ENCODE measurements around the gene SAMD9L. TPM values are rescaled to one million over a fixed set of nuclear protein-coding genes. Genes with fewer than 3 reads are reported as not detected.
A peak's percentile ranks its signal among the peaks of the same experiment; 100 is the strongest.

SAMD9L gene
- total and polyA plus RNA-seq, 4 donors, result 2.2 to 5.2 (median 3.8) TPM

DNA sequence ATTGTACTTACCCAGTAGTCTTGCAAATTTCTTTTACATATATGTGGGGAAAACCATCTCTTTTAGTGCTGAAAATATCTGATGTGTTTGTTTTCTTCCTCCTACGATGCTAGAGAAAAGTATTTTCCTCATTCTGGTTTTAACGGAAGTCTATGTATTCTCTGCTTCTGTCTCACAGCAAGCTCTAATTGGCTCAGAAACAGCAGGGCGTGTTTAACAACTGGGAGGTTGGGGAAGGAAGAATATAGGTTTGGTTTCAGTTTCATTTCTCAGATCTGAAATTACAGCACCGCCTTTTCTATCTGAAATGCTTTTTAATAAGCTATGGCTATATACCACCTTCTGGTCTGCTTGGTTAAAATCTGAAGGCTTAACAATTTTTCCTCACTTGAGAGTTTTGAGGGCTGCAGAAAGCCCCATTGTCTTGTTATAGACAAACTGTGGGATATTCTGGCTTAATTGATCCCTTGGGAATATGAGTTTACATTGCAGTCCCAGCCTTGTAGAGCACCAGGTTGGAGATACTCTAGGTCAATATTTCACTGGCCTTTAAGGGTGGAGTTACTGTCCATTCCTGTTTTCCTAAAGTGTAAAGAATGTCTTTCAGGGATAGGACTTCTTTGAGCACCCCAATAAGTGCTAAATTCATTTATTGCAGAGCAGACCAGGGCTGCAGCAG is 30.2 kb downstream of the SAMD9L start, which contains the start of gene SAMD9:
SAMD9 (minus strand) TSS at position 128 of the 679 bp plus-strand sequence. CDS start 11,882 bp downstream, outside the sequence.
- no peak for DNase-seq (ENCODE audit: low spot score)
- H3K4me3 ChIP-seq (ENCODE audit: low read depth in 1 of 3, low read length in 3 of 3), result peak within 1 kb of the TSS; percentile 60 to 62 (median 62)
- 5% methylated on average over 4 of the region's 4 CpGs for WGBS

More for the DNA sequence above, 30.2 kb downstream of the SAMD9L start, which contains the start of gene SAMD9:
- Histone ChIP-seq H3K9me3 (ENCODE audit: control insufficient read depth in 4 of 4, low read length in 3 of 4) (no peaks in the 10 kb centered on the region), H3K27me3 (ENCODE audit: control insufficient read depth in 4 of 4, insufficient read depth in 4 of 4, low read length in 3 of 4) (no peaks in the 10 kb centered on the region), H3K4me1 (ENCODE audit: control insufficient read depth in 4 of 4, insufficient read depth in 4 of 4, low read length in 3 of 4) (peaks cover 0 to 6% (median 3%) of the 10 kb centered on the region in 4 donors), H3K9ac (ENCODE audit: low read depth in 1 of 2, low read length in 2 of 2) (peak within 1 kb of the TSS; percentile 72 to 82), H3K36me3 (ENCODE audit: control insufficient read depth in 4 of 4, insufficient read depth in 3 of 4, low read depth in 1 of 4, low read length in 3 of 4) (no peaks in the 10 kb centered on the region), H3K27ac (ENCODE audit: low read depth in 1 of 2, low read length in 2 of 2) (peak within 1 kb of the TSS; percentile 70 to 85)
- TF ChIP-seq GABPA (IDR thresholded peaks at IDR 0.05 in 1 of 2, conservative IDR thresholded peaks at IDR 0.05 in 1 of 2), result peak in 1 of 2 donors; percentile 61
- no peak for TF ChIP-seq JUND (IDR thresholded peaks at IDR 0.05)
- peak; percentile 57 for TF ChIP-seq YY1 (IDR thresholded peaks at IDR 0.05)
- TF ChIP-seq TAF1 (conservative IDR thresholded peaks at IDR 0.05), result no peak
- TF ChIP-seq RAD21 (IDR thresholded peaks at IDR 0.05), result no peak
- TF ChIP-seq, protein P1, sequence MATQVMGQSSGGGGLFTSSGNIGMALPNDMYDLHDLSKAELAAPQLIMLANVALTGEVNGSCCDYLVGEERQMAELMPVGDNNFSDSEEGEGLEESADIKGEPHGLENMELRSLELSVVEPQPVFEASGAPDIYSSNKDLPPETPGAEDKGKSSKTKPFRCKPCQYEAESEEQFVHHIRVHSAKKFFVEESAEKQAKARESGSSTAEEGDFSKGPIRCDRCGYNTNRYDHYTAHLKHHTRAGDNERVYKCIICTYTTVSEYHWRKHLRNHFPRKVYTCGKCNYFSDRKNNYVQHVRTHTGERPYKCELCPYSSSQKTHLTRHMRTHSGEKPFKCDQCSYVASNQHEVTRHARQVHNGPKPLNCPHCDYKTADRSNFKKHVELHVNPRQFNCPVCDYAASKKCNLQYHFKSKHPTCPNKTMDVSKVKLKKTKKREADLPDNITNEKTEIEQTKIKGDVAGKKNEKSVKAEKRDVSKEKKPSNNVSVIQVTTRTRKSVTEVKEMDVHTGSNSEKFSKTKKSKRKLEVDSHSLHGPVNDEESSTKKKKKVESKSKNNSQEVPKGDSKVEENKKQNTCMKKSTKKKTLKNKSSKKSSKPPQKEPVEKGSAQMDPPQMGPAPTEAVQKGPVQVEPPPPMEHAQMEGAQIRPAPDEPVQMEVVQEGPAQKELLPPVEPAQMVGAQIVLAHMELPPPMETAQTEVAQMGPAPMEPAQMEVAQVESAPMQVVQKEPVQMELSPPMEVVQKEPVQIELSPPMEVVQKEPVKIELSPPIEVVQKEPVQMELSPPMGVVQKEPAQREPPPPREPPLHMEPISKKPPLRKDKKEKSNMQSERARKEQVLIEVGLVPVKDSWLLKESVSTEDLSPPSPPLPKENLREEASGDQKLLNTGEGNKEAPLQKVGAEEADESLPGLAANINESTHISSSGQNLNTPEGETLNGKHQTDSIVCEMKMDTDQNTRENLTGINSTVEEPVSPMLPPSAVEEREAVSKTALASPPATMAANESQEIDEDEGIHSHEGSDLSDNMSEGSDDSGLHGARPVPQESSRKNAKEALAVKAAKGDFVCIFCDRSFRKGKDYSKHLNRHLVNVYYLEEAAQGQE (IDR thresholded peaks at IDR 0.05), result no peak
- no peak for TF ChIP-seq HNF4G (IDR thresholded peaks at IDR 0.05)
- TF ChIP-seq, protein P2, sequence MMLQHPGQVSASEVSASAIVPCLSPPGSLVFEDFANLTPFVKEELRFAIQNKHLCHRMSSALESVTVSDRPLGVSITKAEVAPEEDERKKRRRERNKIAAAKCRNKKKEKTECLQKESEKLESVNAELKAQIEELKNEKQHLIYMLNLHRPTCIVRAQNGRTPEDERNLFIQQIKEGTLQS (IDR thresholded peaks at IDR 0.05), result no peak
- TF ChIP-seq FOXA1 (IDR thresholded peaks at IDR 0.05), result no peak
- TF ChIP-seq EGR1 (IDR thresholded peaks at IDR 0.05; ENCODE audit: low read depth in 2 of 2), result no peak
- peak; percentile 38 for TF ChIP-seq SP1 (IDR thresholded peaks at IDR 0.05)
- TF ChIP-seq, protein P3, sequence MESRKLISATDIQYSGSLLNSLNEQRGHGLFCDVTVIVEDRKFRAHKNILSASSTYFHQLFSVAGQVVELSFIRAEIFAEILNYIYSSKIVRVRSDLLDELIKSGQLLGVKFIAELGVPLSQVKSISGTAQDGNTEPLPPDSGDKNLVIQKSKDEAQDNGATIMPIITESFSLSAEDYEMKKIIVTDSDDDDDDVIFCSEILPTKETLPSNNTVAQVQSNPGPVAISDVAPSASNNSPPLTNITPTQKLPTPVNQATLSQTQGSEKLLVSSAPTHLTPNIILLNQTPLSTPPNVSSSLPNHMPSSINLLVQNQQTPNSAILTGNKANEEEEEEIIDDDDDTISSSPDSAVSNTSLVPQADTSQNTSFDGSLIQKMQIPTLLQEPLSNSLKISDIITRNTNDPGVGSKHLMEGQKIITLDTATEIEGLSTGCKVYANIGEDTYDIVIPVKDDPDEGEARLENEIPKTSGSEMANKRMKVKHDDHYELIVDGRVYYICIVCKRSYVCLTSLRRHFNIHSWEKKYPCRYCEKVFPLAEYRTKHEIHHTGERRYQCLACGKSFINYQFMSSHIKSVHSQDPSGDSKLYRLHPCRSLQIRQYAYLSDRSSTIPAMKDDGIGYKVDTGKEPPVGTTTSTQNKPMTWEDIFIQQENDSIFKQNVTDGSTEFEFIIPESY (IDR thresholded peaks at IDR 0.05), result no peak
- TF ChIP-seq, protein P4, sequence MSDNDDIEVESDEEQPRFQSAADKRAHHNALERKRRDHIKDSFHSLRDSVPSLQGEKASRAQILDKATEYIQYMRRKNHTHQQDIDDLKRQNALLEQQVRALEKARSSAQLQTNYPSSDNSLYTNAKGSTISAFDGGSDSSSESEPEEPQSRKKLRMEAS (IDR thresholded peaks at IDR 0.05), result no peak
- no peak for TF ChIP-seq FOXA2 (IDR thresholded peaks at IDR 0.05)
- TF ChIP-seq NR2F2 (IDR thresholded peaks at IDR 0.05), result no peak
- TF ChIP-seq HNF4A (conservative IDR thresholded peaks at IDR 0.05), result peak in 1 of 2 donors; percentile 10
- no peak for TF ChIP-seq RXRA (IDR thresholded peaks at IDR 0.05)
- TF ChIP-seq, protein P5, sequence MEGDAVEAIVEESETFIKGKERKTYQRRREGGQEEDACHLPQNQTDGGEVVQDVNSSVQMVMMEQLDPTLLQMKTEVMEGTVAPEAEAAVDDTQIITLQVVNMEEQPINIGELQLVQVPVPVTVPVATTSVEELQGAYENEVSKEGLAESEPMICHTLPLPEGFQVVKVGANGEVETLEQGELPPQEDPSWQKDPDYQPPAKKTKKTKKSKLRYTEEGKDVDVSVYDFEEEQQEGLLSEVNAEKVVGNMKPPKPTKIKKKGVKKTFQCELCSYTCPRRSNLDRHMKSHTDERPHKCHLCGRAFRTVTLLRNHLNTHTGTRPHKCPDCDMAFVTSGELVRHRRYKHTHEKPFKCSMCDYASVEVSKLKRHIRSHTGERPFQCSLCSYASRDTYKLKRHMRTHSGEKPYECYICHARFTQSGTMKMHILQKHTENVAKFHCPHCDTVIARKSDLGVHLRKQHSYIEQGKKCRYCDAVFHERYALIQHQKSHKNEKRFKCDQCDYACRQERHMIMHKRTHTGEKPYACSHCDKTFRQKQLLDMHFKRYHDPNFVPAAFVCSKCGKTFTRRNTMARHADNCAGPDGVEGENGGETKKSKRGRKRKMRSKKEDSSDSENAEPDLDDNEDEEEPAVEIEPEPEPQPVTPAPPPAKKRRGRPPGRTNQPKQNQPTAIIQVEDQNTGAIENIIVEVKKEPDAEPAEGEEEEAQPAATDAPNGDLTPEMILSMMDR (IDR thresholded peaks at IDR 0.05; ENCODE audit: low read depth, low read length, missing input control), result no peak
